Stimulated activated CD8-positive, alpha-beta memory T cell treated with anti-CD3 and anti-CD28 coated beads, Interleukin-15, amount 100 ng/mL, for 1 hour (primary cell): ENCODE measurements around the gene CTCF.
"Not testable (repeated sequence)": the region's sequence is repeated elsewhere in the genome, so short reads cannot be mapped to it uniquely, and the experiment has no call there.

ENCODE experiments used
- DNase-seq: peaks from one replicate; pipeline ENCODE4 v3.0.0-alpha.2; 2020; ENCODE audit warnings: low read depth

CTCF gene, protein sequence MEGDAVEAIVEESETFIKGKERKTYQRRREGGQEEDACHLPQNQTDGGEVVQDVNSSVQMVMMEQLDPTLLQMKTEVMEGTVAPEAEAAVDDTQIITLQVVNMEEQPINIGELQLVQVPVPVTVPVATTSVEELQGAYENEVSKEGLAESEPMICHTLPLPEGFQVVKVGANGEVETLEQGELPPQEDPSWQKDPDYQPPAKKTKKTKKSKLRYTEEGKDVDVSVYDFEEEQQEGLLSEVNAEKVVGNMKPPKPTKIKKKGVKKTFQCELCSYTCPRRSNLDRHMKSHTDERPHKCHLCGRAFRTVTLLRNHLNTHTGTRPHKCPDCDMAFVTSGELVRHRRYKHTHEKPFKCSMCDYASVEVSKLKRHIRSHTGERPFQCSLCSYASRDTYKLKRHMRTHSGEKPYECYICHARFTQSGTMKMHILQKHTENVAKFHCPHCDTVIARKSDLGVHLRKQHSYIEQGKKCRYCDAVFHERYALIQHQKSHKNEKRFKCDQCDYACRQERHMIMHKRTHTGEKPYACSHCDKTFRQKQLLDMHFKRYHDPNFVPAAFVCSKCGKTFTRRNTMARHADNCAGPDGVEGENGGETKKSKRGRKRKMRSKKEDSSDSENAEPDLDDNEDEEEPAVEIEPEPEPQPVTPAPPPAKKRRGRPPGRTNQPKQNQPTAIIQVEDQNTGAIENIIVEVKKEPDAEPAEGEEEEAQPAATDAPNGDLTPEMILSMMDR

GRCh38 chr16:67562526-67562917 lies at the start of gene CTCF:
CTCF (plus strand) TSS chr16:67562526; CDS start chr16:67610833, 48,307 bp downstream.
- DNase-seq, result peak; percentile 57

- not testable (repeated sequence) for DNase-seq
Measured at GRCh38 chr16:67513892-67514291, 48.4 kb upstream of the CTCF start.

GRCh38 chr16:67514382-67514828 lies 47.9 kb upstream of the CTCF start:
- peak; percentile 67 for DNase-seq

DNA sequence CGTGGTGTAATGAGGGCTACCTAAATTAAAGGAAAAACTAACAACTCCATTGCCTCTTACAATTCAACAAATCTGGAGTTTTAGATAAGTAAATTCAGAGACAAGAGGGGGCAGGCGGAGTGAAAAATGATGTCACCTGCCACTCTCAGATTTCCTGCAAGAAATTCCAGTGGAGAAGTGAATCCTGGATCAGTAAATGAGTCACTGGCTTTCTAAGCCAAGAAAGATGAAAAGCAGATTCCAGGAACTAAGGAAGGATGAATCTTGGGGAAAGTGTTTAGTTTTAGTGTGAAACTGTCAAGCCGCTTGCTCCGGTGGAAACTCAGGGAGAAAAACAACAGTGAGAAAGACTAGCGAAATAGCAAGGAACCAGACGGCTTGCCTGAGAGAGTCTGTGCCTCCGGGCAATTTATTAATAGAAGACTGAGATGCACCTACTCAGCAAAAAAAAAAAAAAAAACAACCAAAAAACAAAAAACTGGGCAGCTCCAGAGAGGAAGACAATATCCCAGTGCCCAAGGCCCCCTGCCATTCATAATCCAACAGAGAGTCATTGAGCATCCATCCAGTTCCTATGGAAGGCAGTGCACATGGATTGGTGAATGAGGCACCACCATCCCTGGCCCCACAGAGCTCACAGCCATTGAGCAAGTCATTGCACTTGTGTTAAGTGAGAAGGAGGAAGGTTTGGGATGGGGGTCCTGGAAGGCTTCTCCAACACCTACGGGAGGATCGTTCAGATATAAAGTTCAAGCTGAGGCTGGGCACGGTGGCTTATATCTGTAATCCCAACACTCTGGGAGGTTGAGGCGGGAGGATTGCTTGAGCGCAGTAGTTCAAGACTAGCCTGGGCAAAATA lies 45.8 kb upstream of the CTCF start:
- DNase-seq, result no peak

DNA sequence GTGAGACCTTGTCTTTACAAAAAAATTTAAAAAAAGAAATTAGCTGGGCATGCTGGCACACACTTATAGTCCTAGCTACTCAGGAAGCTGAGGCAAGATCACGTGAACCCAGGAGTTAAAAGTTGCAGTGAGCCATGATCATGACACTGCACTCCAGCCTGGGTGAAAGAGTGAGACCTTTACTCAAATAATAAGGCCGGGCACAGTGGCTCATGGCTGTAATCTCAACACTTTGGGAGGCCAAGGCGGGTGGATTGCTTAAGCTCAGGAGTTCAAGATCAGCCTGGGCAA lies 45.2 kb upstream of the CTCF start:
- DNase-seq, result no peak

GRCh38 chr16:67517661-67518423 lies 44.5 kb upstream of the CTCF start:
- no peak for DNase-seq

- DNase-seq, result no peak
Measured at GRCh38 chr16:67518676-67519075, 43.6 kb upstream of the CTCF start.

GRCh38 chr16:67519242-67519641 lies 43.1 kb upstream of the CTCF start:
- no peak for DNase-seq

DNA sequence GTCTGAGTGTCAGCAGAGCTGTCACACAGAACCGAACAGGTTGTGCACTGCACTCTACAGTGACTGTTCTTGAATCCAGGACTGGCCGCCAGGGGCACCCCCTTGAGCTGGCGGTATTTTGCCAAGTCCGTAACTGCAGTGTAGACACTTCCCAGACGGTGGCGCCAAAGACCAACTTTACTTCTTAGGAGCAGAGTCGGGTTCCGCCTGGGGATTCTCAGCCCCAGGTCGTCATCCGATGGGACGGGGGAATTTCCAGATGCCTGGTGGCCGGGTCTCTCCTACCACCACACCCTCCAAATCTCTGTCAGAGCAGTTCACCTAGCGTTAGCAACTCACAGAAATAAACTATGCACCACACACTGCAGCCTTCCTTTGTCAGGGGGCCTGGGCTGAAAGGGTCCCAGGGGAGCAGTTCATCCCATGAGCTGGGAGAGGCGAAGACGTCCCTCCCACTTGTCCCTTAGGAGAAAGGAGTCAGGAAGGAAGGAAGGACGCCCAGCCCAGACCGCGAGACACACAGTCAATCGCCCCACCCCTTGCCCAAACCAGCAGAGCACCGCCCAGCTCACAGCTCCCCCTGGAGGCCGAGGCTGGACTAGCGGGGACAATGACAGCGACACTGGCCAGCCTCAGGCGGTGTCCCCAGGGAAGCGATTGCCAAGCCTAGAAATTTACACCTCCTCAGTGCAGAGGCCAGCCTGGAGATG lies 41.1 kb upstream of the CTCF start:
- DNase-seq, result peak; percentile 99

DNA sequence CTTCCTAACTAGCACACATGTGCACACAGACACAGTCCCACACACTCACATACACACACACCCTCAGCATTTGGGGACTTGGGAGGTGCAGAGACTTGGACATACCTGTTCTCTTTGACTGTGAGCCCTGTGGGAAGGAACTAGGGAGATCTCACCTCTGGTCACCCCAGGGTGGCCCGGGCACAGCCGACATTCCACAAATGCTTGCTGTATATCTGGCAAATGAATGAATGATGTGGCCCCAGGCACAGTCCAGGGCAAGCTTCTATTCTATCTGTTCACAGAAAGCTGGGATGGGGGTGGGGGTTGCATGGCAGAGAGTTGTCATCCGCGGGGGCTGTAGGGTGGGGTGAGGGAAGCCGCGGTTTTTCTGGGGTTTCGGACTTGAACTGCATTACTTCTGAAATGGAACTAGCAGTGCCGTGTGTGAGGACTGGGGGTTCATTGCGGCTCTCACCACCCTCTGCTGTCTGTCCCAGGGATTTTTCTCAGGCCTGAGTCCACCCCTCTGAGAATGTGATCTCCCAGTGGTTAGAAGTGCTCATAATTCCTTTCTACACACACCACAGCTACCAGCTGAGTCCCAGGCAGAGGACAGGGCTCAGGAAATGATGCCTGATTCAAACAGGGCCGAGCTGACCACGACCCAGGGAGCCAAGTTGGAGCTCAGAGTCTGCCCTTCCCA lies 37.0 kb upstream of the CTCF start:
- no peak for DNase-seq

- DNase-seq, result no peak
Measured at GRCh38 chr16:67526149-67526791, 36.1 kb upstream of the CTCF start.

DNA sequence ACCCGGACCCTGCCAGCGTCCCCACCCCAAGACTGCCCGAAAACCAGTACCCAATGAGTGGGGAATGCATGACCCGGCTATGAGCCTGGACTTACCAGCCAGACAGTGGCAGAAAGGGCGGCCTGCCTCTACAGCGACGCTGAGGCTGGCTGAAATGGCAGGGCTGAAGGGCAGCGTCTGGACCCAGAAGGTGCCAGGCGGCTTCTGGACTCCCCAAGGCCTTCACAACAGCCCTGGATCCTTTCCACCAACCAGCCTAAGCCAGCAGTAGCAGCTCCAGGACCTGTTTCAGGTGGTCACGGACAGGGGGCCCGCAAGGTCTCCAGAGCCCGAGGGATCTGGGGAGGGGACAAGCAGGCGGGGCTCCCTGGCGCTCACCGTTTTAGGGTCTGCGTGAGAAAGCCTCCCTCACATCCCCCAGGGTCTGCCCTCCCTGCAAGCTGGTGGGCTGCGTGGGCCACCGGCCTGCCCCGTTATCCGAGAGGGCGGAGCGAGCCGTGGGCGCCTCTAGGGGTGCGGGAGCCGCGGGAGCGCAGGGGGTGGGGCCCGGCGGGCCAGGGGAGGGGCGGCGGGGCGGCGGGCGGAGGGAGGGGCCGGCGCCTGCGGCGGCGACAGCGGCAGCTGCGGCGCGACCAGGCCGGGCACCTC lies 34.0 kb upstream of the CTCF start, which contains the start of gene RIPOR1:
RIPOR1 (plus strand) TSS at position 608 of the 648 bp plus-strand sequence. CDS start 9,618 bp downstream, outside the sequence.
- no peak for DNase-seq

- no peak for DNase-seq
Measured at GRCh38 chr16:67528870-67529581, 33.3 kb upstream of the CTCF start.

DNA sequence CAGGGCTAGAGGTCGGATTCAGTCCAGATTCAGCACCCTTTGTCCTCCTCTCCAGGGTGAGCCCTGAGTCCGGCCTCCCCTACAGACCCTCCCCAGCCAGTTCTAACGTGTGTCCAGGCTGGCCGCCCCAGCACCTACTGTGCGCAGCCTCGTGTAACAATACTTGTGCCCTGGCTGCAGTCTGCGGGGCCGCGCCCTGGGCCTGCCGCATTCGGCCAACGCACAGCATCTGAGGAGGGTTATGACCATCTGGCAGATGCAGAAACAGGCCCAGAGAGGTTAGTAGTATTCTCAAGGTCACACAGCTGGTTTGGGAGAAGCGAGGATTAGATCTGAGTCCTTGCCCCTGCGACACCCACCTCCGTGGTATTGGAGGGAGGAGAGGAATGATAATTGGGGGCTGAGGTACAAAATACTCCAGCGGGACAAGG lies 32.7 kb upstream of the CTCF start:
- no peak for DNase-seq

GRCh38 chr16:67530013-67530939 lies 32.0 kb upstream of the CTCF start:
- no peak for DNase-seq

DNA sequence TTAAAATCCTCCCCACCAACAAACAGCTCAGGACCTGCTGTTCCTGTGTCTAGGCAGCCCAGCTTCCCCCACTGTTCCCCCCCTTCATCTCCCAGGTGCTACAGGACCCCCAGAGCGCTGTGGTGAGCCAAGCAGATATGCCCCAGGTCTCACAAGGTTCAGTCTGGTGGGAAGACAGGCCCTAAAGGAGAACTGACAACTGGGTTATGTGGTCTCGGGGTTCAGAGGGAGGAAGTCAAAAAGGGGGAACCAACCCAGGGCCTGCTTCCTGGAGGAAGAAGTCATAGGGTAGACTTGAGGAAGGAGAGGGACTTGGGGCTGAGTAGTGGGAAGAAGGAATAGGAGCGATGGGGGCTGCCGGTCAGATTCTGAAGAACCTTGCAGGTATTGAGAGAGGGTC lies 31.1 kb upstream of the CTCF start:
- DNase-seq, result no peak

DNA sequence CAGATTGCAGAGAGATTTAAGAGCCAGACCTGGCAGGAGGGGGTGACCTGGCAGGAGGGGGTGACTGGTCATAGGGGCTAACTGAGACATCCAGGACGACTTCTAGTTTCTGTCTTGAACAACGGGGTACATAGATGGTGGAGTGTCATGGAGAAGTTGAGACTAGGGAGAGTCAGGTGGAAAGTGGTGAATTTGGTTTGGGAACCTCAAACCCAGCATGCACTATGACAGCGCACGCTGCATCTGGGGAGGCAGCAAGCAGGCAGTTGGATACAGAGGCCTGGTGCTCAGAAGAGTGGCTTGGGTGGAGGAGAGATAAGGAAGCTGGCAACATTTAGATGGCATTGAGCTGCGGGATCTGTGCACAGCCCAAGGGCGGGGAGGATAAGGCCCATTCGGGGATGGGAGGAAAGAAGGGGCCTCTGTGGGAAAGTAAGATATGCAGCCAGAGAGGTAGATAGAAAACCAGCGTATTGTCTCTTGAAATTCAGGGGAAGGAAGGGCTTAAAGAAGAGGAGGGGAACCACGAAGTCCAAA lies 29.2 kb upstream of the CTCF start:
- DNase-seq, result no peak
